Muscle layer of duodenum (tissue), 2 donors: Measurements from ENCODE around the gene ATP6V1C2.
"Not testable (repeated sequence)": the region's sequence is repeated elsewhere in the genome, so short reads cannot be mapped to it uniquely, and the experiment has no call there.

Experiments
- H3K27ac ChIP-seq: one replicate; pipeline ENCODE4 v1.7.0; 2013; ENCODE audit warnings: mild to moderate bottlenecking, low read length
- H3K27me3 ChIP-seq: one replicate; pipeline ENCODE4 v1.7.0; 2013; ENCODE audit warnings: low read depth, mild to moderate bottlenecking, control low read depth, low read length
- H3K36me3 ChIP-seq, 2 donors: one replicate each; pipeline ENCODE4 v1.7.0; 2013; ENCODE audit warnings: low read length in 2 of 2, control low read depth in 1 of 2, mild to moderate bottlenecking in 1 of 2; ENCODE audit not compliant: insufficient read depth in 2 of 2, control insufficient read depth in 1 of 2
- H3K4me1 ChIP-seq, 2 donors: one replicate each; pipeline ENCODE4 v1.7.0; 2013; ENCODE audit warnings: low read length in 2 of 2, mild to moderate bottlenecking in 2 of 2, control low read depth in 1 of 2, moderate library complexity in 1 of 2; ENCODE audit not compliant: insufficient read depth in 2 of 2, control insufficient read depth in 1 of 2
- H3K4me3 ChIP-seq, 2 donors: one replicate each; pipeline ENCODE4 v1.7.0; 2013; ENCODE audit warnings: low read length in 2 of 2, low read depth in 1 of 2, mild to moderate bottlenecking in 1 of 2
- H3K9me3 ChIP-seq, 2 donors: one replicate each; pipeline ENCODE4 v1.7.0; 2013; ENCODE audit warnings: low read length in 2 of 2, control low read depth in 1 of 2, mild to moderate bottlenecking in 1 of 2; ENCODE audit not compliant: control insufficient read depth in 1 of 2
- donor health status: healthy.

The ATP6V1C2 gene

DNA sequence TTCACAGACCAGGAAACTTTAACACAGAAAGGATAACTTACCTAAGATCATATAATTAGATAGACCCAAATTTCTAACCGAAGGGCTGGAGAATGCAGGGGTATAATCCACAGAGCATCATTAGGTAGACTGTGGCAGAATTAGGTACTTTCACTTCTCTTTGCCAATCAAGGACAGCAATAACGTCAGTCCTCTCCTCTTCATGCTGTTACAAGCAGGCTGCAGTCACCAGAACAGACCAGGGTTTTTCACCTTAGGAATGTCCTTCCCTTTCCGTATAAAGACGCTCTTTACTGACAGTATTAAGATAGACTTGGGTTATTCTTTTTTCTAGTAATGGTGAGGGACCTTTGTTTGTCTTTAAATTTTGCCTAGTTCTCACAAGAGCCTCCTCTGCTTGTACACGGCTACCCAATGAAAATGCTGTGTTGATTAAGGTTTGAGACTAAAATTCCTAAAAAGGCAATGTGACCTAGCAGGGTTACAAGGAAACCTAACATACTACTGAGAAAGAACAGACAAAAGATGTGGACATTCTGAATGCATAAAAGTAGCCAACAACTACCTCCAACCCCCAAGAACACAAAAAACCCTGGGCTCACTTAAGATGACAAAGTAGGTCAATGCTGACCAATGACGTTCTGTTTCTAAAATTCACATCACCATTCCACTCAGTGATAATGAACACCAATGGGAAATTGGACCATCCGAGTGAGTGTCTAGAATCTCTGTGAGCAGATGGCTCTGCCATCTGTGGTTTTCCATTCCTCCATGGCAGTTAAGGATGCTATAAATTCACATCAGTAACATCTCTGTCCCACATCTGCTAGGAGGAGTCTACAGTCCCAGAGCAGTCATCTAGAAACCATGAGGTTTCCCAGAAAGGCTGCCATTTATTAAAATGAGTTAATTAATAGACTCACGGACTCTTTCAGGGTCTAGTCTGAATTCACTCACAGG, 89.1 kb downstream of the ATP6V1C2 start:
- no peaks in the 10 kb centered on the region for H3K9me3 ChIP-seq
- no peaks in the 10 kb centered on the region for H3K36me3 ChIP-seq
- H3K27me3 ChIP-seq: no peaks in the 10 kb centered on the region
- H3K27ac ChIP-seq: peak overlapping the region; percentile 36
- peaks cover 0 to 35% of the 10 kb centered on the region in 2 donors for H3K4me1 ChIP-seq
- H3K4me3 ChIP-seq: peak overlapping the region; percentile 75

DNA sequence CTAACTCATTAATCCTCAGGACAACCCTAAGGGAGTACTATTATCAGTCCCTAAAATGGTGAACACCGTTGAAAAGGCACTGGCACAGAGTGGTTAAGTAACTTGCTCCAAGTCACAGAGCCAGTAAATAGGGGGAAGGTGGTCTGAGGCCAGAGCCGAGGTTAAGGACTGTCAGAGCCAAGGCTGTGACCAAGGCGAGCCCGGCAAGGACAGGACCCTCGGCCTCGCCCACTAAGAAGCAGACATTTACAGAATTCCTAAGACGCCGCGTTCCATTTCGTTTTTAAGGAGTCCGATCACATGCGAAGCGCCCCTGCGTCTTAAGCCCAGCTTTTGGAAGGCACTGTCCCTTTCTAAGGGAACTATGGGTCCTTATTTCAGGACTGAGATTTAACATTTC, 90.1 kb downstream of the ATP6V1C2 start:
- H3K36me3 ChIP-seq: no peaks in the 10 kb centered on the region
- no peaks in the 10 kb centered on the region for H3K9me3 ChIP-seq
- peaks cover 0 to 35% of the 10 kb centered on the region in 2 donors for H3K4me1 ChIP-seq
- peak overlapping the region; percentile 75 for H3K4me3 ChIP-seq
- H3K27me3 ChIP-seq: no peaks in the 10 kb centered on the region
- H3K27ac ChIP-seq: peak overlapping the region; percentile 33

DNA sequence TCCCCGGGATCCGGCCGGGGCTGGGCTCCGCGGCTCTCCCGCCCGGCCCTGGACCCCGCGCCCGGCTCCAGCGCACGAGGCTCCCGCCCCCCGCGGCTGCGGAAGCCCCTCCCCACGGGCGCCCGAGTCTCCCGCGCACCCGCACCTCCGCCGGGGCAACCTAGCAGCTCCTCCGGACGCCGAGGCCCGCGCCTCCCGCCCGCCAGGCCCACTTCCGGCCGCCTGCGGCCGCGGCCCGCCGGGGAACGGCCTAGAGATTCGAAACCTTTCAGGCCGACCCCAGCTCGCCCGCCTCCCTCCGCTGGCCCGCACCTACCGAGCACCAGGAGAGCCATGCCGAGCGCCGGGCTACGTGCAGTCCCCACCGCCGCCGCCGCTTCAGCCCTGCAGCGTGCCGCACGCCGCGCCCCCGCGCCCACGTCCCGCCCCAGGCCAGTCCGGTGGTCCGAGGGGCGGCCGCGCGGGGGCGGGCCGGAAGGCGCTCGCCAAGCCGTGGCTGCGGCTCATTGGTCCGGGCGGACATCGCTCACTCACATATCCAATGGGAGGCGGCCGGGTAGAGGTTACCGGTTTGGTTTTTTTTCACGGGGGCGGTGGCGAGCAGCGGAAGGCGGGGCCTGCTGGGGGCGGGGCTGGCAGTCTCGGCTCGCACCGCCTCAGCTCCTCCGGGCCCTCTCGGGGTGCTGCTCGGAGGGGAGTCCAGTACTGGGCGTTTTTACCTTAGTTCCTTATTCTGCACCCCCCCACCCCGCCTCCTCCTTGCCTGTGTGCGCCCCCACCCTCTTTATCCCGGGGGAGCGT, 91.1 kb downstream of the ATP6V1C2 start, which contains the start of gene PDIA6:
Gene PDIA6 (minus strand): TSS at position 424 of the 801 bp plus-strand sequence. CDS start 89 bp downstream, at position 335.
- Histone ChIP-seq H3K4me3 (peak within 1 kb of the TSS; percentile 75), H3K4me1 (peaks cover 0 to 29% of the 10 kb centered on the region in 2 donors), H3K36me3 (no peaks in the 10 kb centered on the region), H3K27ac (peak within 1 kb of the TSS; percentile 39), H3K9me3 (no peaks in the 10 kb centered on the region), H3K27me3 (no peaks in the 10 kb centered on the region)

DNA sequence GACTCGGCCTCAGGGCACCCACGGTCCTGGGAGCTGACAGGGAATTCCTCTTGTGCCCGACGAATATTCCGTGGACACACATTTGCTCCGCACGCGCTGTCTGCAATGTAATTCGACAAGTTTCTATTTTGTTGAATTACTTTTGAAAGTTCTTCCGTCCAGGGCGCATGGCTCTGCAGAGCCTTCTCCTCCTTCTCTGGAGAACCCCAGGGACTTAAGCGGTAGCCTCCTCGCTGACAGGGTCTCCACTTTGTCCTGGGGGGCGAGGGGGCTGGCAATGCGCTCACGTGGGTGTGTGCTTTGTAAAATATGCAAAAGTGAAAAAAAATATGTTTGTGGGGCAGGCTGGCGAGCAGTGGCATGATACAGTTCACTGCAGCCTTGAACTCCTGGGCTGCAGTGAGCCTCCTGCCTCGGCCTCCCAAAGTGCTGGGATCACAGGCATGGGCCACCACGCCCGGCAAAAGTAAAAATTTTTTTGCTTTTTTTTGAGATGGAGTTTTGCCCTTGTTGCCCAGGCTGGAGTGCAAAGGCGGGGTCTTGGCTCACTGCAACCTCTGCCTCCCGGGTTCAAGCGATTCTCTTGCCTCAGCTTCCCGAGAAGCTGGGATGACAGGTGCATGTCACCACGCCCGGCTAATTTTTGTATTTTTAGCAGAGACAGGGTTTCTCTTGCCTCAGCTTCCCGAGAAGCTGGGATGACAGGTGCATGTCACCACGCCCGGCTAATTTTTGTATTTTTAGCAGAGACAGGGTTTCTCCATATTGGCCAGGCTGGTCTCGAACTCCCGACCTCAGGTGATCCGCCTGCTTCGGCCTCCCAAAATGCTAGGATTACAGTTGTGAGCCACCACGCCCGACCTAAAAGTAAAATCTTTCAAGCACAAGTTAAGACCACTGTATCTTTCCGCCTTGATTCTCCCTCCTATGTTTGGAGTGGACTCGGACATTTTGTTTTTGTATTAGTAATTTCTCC, 92.0 kb downstream of the ATP6V1C2 start:
- H3K27ac ChIP-seq: peak overlapping the region; percentile 35

DNA sequence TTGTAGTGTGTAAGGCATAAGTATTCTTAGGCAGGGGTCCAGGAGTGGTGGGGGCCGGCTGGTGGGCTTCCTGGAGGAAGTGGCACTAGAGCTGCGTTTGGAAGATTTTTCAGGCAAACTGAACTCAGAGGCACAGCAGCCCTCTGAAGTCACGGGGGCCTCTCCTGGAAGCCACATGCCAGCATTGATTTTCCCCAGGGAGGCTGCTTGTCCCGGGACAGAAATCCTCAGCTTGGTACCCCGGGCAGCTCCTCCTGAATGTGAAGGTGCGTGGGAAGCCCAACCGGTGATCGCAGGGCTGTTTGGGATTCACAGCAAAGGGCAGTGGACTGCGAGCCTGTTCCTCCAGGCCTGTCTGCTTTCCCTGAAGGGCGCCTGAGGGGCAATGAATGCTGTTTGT, 92.7 kb downstream of the ATP6V1C2 start:
- Histone ChIP-seq H3K4me1 (peaks cover 0 to 26% of the 10 kb centered on the region in 2 donors), H3K9me3 (no peaks in the 10 kb centered on the region), H3K4me3 (no peak overlapping the region), H3K27ac (no peak overlapping the region), H3K36me3 (no peaks in the 10 kb centered on the region), H3K27me3 (no peaks in the 10 kb centered on the region)

More for the DNA sequence above, 92.0 kb downstream of the ATP6V1C2 start:
- not testable (repeated sequence) for H3K9me3 ChIP-seq, H3K27me3 ChIP-seq, H3K36me3 ChIP-seq
- Histone ChIP-seq H3K4me3 (peak overlapping the region; percentile 71 to 75), H3K4me1 (peaks cover 0 to 29% of the 10 kb centered on the region in 2 donors)

DNA sequence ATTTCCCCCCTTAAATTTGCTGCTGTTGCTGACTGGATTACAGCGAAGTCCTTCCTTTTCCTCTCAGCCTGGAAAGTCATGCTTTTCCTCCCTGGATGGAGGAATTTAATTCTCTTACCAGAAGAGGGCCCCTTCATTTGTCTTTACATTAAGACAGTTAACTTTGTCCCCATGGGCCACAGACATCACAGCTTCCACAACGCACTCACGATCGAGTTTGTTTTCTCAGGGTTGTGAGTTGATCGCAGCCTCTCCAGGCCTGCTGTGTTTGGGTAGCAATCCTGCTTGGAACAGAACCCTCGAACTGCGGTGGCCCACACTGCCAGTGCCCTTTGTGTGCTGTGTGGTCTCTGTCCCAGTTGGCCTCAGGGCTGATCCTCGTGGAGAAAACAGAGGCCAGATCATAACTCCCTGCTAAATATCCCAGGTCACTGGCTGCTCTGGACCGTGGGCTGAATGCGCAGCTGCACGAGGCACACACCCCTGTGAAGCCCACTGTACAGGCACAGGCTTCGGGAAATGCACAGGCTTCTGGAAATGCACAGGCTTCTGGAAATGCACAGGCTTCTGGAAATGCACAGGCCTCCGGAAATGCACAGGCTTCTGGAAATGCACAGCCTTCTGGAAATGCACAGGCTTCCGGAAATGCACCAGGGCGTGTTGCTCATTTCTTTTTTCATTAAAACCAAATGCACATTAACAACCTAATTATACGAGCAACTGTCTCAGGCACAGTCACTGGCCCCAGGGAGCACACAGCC, 93.3 kb downstream of the ATP6V1C2 start:
- Histone ChIP-seq H3K4me3 (no peak overlapping the region), H3K27ac (no peak overlapping the region), H3K4me1 (peaks cover 0 to 24% of the 10 kb centered on the region in 2 donors), H3K27me3 (no peaks in the 10 kb centered on the region), H3K36me3 (no peaks in the 10 kb centered on the region), H3K9me3 (no peaks in the 10 kb centered on the region)

DNA sequence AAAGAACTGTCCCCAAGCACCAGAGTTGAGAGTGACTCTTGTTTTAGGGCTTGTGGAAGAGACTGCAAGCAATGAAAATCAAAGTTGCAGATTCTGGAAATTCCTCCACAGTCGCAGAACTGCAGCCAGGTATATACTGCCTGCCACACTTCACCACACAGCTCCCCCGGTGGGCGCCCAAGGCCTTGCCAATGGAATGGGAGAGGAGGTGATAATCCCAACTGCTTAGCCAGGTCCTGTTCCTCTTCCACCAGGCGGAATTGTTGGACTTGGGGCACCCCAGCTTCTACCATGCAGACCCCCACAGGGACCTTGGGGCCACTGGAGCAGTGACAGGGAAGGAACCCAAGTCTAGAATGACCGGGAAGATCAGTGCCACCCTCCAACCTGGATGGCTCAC, 96.0 kb downstream of the ATP6V1C2 start:
- Histone ChIP-seq H3K27ac (no peak overlapping the region), H3K9me3 (no peaks in the 10 kb centered on the region), H3K36me3 (no peaks in the 10 kb centered on the region), H3K4me3 (no peak overlapping the region), H3K27me3 (no peaks in the 10 kb centered on the region), H3K4me1 (peaks cover 0 to 5% of the 10 kb centered on the region in 2 donors)

DNA sequence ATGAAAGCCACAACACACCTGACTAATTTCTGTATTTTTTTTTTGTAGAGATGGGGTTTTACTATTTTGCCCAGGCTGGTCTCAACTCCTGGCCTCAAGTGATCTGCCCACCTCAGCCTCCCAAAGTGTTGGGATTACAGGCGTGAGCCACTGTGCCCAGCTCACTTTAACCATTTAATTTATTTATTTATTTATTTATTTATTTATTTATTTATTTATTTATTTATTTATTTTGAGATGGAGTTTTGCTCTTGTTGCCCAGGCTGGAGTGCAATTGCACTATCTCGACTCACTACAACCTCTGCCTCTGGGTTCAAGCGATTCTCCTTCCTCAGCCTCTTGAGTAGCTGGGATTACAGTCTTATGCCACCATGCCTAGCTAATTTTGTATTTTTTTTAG, 96.9 kb downstream of the ATP6V1C2 start:
- H3K4me3 ChIP-seq, H3K9me3 ChIP-seq, H3K36me3 ChIP-seq, H3K27me3 ChIP-seq, H3K27ac ChIP-seq, H3K4me1 ChIP-seq: not testable (repeated sequence)

DNA sequence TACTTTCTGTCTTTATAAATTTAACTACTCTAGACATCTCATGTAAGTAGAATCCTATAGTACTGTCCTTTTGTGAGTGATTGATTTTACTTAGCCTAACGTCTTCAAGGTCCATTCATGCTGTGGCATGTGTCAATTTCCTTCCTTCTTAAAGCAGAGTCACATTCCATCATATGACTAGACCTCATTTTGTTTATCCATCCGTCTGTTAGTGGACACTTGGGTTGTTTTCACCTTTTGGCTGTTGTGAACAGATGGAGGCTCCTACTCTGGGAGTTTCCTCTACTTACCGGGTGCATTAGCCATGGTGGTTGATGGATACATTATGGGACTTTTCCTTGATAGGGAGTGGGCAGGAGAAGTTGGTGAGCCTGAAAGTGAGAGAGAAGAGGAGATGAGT, 97.6 kb downstream of the ATP6V1C2 start:
- Histone ChIP-seq H3K9me3 (no peaks in the 10 kb centered on the region), H3K4me1 (no peaks in the 10 kb centered on the region), H3K36me3 (no peaks in the 10 kb centered on the region), H3K4me3 (no peak overlapping the region), H3K27ac (no peak overlapping the region), H3K27me3 (no peaks in the 10 kb centered on the region)

DNA sequence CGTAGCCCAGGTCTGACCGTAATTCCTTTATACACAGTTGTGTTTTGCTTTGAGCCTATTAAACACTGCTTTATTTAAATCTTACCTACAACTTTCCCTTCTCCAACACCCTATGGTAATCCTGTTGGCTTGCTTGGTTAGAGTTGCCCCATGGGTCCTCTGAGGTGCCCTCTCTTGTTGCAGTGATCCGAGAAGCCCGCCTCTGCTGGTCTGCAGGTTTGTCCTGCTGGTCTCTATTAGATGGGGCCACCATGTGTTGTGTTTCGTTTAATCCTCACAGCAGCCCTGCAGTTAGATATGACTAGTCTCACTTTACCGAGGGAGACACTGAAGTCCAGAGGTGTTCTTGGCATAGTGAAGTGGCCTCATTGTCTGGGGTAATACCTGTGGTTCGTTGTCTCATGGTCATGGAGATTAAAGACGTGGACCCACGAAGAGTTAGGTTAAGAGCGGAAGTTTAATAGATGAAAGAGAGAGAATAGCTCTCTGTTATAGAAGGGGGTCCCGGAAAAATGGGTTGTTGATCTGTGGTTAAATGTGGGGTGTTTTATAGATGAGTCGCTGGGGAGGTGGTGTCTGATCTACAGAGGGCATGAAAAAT, 98.4 kb downstream of the ATP6V1C2 start:
- Histone ChIP-seq H3K4me1 (no peaks in the 10 kb centered on the region), H3K36me3 (no peaks in the 10 kb centered on the region), H3K27ac (no peak overlapping the region), H3K9me3 (no peaks in the 10 kb centered on the region), H3K4me3 (no peak overlapping the region), H3K27me3 (no peaks in the 10 kb centered on the region)
